Fibroblast of skin of back (primary cell): Measurements from ENCODE around the gene GPD2. TPM values are rescaled to one million over a fixed set of nuclear protein-coding genes. Genes with fewer than 3 reads are reported as not detected.

Experiments used
- DNase-seq: peaks from one replicate; pipeline ENCODE4 v3.0.0-alpha.2; 2013
- polyA plus RNA-seq, 2 experiments: library from polyadenylated mRNA; unstranded; fragments of 120-200 nt; gene quantifications; one replicate each; pipeline ENCODE4 v1.2.1, GENCODE V29; 2013; ENCODE audit not compliant: insufficient read length in 2 of 2

The GPD2 gene
- polyA plus RNA-seq (2013, experiment 1 of 2; ENCODE audit: insufficient read length): 11.7 TPM
- 11.7 TPM for polyA plus RNA-seq (2013, experiment 2 of 2; ENCODE audit: insufficient read length)

DNA sequence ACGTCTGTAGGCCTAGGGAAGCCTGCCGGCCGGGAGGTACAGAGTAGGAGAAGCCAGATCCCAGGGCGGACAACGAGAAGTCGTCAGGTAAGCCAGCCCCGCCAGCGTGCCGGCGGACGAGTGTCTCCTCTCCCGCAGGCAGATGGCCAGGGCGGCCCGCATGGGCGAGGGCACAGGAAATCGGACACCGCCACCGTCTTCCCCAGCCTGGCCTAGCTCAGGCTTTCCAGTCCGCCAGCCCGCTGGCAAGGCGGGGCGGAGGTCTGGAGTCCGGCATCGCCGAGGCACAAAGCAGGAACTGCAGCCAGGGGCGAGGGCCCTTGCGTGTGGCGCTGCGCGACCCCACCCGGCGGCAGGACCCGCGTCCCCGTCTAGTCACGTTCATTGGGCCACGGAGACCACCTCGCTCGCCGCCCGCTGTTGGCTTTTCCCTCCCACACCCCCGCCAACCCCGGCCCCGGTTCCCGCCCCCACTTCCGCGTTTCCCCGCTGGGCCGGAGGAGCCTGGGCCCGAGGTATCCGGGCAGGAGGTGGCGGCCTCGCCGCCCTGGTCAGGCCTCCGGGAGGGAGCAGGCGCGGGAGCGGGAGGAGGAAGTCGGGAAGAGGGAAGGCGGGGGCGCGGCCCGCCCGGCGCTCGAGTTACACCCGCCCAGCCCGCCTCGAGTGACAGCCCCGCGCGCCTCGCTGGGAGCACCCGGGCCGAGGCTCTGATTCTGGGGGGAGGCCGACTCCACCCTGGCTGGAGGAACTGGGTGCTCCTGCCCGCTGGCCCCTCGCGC is at the start of gene GPD2:
Gene GPD2, plus strand, starts transcription at position 662 of the 779 bp plus-strand sequence. CDS start 39,727 bp downstream, outside the sequence.
- peak; percentile 90 for DNase-seq

DNA sequence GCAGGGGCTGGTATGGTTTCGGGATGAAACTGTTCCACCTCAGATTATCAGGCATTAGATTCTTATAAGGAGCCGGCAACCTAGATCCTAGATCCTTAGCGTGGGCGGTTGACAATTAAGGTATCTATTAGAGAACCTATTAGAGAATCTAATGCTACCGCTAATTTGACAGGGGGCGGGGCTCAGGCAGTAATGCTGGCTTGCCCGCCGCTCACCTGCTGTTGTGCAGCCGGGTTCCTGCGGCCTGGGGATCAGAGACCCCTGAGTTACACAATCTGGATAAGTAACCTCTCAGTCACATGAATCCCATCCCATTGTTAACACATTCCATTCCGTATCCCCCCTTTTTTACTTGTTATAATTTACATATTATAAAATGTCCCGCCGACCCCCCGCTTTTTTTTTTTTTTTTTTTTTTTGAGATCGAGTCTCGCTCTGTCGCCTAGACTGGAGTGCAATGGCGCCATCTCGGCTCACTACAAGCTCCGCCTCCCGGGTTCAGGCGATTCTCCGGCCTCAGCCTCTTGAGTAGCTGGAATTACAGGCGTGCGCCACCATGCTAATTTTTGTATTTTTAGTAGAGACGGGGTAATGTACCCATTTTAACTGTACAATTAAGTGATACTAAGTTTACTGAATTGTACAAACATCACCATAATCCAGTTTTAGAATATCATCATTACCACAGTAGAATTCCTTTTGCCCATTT is 42.0 kb upstream of the GPD2 start:
- DNase-seq: no peak

DNA sequence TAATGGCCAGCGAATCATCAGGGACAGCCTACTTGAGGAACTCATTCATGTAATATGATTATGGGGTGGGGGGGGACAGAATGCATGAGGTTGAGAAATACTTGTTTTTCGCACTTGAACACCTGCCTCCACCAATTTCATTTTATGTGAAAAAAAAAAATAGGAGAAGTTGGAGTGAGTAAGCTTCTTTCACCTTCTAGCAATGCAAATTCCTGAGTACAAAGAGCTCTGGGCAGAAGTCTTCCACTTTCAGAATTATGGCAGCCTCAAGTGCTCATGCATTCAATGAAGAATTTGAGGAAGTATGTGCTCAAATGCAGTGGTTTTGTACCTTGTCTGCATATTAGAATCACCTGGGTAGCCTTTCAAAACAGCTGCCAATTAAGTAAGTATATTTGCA is 40.1 kb upstream of the GPD2 start:
- DNase-seq: no peak

DNA sequence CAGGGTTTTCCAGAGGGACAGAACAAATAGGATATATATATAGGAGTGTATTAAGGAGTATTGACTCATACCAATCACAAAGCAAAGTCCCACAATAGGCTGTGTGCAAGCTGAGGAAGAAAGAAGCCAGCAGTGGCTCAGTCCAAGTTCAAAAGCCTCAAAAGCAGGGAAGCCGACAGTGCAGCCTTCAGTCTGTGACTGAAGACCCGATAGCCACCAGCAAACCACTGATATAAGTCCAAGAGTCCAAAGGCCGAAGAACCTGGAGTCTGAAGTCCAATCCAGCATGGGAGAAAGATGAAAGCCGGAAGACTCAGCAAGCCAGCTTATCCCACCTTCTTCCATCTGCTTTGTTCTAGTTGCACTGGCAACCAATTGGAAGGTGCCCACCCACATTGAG is 39.0 kb upstream of the GPD2 start:
- DNase-seq: no peak

DNA sequence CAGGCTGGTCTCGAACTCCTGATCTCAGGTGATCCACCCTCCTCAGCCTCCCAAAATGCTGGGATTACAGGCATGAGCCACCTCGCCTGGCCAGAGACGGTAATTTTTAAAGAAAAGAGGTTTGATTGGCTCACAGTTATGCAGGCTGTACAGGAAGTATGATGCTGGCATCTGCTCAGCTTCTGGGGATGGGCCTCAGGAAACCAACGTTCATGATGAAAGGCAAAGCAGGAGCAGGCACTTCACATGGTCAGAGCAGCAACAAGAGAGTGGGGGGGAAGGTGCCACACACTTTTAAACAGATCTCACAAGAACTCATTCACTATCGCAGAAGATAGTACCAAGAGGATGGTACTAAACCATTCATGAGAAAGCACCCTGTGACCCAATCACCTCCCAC is 38.0 kb upstream of the GPD2 start:
- no peak for DNase-seq

DNA sequence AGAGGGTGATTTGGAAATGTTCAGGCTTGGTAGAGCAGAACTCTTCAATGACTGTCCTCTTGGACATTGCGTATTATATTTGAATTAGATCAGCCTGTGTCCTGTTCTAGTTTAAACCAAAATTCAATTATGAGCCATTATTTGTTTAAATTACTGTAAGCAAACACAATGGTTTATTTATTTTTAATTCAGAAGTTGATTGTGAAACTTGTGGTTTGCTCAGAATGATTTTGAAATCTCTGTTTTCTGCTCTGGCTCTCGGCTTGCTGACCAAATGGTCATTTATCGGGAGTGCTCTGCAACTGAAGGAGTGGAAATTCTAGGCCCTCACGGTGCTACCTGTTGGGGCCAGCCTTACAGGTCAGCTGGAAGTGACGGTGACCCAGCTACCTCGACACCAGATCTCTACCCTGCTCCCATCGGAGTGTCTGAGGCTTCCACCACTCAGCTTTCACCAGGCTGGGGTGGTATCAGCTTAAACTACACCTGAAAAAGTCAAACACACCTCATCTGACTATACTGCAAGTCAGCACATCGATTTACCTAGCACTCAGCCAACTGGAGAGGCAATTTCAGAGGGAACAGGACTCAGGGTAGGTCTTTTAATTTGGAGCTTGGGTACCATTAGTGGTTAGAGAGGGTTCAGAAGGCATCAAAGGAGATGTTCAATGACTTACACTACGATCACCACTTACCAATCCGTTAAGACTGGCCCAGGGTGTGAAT is 36.8 kb upstream of the GPD2 start:
- no peak for DNase-seq

DNA sequence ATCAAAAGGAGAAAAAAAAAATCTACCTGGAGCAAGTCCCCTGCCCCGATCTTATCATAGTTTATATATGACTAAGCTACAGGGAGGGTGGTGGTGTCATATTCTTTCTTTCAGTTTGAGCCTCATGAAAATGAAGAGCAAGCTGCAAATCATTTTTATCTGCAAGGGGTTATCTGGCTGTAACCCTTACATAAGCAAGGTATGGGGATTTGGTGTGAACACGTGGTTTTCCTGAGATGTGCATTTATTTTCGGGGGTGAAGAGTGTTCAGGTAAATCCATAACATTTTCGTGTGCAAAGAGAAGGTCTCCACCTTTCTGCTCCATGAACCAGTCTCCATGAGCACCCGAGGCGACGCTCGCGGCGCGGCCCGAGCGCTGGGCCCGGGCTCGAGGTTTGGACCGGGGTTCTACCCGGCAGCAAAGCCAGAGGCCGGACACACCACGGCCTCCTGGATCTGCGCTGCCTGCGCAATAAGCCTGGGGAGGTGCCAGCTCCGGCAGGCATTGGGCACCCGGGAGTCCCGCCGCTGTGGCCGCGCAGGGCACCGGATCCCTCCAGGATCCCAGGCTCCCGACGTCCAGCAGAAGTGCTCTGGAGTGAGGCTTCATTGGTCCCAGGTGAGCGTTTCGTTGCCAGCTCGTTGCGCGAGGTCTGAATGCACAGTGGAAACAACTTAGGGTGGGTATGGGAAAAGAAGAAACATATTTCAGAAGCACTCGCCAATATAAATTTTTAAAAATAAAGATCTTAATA is 36.1 kb upstream of the GPD2 start:
- peak; percentile 78 for DNase-seq

DNA sequence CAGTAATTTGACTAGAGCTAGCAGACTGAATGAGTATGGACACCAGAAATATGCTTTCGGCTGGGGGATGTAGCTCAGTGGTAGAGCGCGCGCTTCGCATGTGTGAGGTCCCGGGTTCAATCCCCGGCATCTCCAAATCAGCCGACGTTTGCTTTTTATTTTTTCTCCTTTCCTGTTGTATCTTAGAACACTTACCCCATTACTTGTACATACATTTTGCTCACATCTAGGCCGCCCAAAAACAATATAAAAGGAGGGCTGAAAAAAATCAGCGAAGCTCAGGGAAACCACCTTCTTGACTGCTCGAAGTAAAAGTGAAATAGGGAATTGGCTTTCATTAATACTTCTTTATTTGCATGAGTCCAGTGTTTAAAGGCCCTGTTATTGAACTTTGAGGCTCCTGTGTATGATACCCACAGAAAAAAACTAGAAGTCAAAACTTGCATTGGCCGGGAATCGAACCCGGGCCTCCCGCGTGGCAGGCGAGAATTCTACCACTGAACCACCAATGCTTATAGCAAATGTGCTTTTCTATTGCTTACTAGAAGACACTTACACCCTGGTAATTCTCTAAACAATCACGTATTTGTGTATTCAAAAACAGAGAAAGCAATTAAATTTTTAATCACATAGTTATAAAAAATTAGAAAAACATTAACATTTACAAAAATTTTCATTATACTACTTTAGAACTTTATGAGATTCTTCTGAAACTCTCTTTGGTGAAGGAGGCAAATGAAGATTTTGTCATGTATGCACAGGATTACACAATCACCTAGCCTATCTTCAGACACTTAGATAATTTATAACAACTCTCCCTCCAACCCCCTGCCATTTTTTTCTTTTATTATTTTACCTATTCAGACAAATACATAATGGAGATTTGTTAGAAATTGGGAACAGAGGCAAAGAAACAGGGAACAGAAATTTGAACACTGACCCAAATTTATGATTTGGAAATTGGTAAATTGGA is 35.2 kb upstream of the GPD2 start:
- DNase-seq: peak; percentile 79

DNA sequence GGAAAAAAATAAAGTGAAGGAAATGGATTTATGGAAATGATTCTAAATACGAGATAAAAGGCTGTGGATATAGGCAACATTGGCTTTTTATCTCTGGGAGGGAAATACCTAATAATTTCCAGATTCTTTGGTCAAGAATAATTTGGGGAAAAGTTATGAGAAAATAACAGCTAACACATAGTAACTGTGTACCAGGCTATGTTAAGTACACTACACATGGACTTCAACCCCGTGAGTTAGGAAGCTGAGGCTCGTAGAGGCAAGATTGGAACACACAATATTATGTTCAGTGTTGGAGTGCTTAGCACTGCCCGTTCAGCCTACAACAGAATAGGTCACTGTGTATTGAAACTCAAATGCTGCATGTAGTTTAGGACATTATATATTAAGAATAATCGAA is 34.3 kb upstream of the GPD2 start:
- no peak for DNase-seq

DNA sequence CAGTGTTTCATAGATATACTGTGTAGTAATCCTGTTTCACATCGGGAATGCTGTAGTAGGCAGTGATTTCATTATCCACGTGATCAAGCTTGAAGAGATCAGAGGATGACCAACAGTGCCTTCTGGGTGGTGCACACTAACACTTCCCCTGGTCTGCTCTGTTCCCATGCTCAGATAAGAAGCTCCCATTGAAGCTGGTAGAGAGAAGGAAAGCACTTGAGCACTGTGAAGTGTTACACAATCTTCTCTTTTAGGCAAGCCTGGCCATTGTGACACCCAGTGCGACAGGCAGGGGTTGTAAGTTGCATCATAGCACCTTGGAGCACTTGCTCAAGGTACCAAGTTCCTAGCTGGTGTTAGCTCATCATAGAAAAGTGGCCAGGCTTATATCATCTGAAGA is 30.6 kb upstream of the GPD2 start:
- peak; percentile 5 for DNase-seq

DNA sequence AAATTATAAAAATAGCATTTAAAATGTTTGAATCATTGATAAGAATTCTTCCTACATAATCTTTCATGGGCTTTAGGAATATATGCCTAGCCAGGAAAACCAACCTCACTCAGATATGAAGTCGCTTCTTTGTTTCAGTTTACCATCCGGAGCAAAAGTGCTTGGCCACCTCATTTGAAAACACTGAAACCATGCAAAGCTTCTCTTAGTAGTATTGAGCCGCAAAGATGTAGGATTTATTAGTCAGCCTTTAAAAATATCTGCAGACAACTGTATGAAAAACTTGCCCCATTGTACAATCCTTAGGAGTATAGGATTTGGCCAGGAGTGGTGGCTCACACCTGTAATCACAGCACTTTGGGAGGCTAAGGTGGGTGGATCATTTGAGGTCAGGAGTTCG is 24.3 kb upstream of the GPD2 start:
- DNase-seq: no peak

DNA sequence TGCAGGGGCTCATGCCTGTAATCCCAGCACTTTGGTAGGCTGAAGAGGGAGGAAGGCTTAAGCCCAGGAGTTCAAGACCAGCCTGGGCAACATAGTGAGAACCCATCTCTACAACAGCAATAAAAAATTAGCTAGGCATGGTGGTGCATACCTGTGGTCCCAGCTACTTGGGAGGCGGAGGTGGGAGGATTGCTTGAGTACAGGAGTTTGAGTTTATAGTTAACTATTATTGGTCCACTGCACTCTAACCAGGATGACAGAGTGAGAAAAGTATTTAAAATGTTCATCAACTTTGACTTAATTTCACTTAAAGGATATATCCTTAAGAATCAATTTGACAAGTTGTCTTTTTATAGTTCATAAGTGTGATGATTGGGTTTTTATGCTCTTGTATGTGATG is 14.3 kb upstream of the GPD2 start:
- DNase-seq: no peak

DNA sequence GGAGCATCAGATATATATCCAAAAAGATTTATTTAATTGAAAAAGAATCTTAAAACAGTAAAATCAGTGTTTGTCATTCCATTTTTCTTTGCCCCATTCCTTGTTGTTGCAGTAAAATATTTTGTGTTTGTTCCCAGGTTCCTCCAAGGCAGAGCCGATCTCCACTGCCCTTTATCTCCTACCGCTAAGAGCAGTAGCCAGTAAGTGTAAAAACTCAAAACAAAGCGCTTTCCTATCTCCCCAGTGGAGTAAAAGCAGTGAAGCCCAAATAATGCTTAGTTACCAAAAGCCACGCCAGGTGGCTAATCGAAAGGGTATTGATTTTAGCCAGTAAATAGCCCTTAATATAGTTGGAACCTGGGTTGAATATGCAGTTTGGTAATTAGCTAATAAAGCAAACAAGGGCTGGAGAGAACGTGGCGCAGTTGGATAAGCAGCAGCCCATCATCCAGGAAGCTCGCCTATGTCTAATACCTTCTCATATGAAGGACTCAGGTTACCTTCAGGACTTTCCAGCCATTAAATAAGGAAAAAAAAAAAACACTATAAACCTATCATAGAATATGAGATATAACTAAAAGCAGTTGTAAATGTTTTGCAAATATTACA is 12.4 kb upstream of the GPD2 start:
- no peak for DNase-seq

DNA sequence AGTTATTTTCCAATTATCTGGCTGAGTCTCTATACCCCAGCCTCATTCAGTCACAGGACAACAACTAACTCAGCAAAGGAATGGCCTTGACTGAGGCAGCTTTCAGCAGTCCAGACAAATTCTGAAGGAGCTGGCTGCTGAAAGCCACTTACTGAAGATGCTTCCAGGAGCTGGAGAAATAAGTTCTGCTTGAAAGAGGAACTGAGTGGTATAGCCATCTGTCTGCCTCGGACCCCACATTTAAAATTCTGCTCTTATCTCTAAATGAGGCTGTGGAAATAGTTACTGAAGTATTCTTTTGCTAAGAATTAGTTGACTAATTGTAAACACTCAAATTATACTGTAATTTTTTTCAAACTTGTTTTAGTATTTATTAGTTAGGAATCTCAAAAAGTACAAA is 9.1 kb upstream of the GPD2 start:
- no peak for DNase-seq

DNA sequence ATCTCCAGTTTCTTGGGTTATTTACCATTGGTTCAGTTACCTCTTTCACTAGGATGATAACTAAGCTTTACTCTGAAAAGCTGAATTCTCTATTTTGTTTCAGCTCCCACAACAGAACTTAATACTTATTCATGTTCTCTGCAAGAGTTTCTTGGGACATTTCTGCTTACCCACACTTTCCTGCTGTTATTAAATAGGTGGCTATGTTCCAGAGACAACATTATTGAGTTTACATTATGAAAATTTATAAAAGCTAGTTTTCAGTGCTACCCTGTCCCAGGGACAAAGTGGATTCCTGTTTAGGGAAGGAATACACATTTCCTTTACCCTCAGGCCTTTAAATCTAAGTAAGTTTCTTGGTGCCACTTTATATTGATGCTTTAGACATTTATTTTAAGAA is 7.0 kb upstream of the GPD2 start:
- DNase-seq: peak; percentile 21

DNA sequence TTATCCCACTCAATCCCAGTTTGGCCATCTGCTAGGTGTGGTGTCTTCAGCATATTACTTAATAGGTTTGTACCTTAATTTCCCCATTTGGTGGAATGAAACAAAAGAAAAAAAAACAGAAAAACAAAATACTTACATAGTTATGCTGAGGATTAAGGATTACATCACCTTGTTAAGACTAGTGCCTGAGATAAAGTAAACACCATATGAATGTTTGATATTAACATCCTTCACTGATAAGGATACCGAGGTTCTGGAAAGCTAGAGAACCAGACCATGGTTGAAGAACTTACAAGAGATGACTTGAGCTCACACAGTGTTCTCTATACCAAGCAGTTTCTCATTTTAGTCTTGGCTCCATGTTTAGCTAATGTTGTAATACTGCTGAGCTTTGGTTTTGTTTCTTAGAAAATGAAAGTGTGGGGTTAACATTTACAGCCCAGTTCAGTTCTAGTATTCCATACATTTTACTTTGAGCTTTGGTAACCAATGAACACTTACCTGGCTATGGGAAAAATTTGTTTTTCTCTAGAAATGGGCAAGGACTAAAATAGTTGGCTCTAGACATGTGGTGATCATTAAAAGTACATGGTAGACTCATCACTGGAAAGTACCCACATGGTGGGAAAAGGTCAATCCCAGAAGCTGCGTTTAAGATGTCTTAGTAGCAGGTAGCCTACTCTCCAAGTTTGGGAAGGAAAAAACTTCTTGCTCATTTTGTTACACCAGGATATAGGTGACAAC is 5.8 kb upstream of the GPD2 start:
- no peak for DNase-seq

DNA sequence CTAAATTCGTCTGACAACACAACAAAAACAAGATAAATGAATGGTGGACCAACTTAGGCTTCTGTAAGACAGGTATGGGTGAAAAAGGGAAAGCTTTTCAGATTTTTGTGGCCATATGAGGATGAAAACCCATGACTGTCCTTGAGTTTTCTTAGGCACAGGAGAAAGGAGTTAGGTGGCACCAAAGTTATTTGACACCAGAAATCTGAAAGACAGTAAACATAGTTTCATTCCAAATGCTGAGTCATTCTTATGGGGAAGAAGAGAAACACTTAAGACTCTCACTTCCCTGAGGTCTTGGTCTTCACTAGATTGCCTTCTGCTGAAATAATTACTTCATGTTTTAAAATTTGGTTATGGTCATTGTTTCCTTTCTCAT is 5.2 kb upstream of the GPD2 start:
- DNase-seq: peak; percentile 83

DNA sequence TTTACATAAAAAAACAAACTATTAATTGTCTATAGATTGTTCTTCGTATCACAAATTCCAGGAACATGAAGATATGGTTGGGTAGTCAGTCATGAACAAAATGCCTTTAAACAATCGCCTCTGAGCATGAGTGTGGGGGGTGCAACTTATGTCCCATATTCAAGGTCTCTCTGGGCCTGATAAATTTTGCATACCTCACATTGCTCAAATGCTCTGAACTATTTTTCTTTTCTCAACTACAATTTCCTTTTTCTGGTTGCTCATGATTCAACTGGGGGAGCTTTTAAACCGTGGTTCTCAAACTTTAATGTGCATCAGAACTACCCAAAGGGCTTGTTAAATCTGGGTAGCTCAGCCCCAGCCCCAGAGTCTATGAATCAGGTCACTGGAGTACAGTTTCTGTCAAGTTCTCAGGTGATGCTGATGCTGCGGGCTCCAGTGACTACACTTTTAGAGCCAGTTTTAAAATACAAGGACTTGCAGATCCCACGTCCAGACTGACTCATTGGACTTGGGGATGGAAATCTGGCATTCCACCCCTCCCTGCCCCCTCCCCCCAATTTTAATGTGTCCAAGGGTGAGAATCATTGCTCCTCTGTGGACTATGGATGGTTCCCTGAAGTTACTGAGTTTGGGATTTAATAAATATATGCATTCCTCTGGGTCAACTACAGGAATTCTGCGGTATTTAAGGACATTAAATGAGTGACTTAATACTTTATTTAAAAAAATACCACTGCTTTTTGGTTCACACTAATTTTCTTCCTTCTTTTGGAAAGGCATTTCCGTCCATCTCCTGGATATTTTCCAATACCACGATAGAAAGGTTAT is 1.5 kb upstream of the GPD2 start:
- peak; percentile 81 for DNase-seq

DNA sequence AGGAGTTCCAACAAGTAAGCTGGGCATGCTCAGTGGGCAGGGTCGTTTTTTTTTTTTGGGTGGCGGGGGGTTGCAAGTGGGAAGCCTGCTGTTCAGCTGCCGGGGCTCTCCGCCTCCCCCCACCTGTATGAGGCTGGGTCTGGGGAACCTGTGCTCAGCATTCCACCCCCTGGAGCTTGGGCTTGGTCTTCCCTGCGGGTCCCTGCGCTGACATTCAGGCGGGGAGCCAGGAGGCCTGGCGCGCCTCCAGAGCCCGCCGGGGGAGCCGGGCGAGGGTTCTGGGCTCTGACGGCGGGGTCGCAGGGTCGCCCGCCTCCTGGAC is 822 bp upstream of the GPD2 start:
- no peak for DNase-seq
